NCI-H748 treated with DMSO at 0.1 percent for 48 hours (cell line): ENCODE data around the gene H3-3A.

Source experiments
- DNase-seq: peaks from one replicate; lab custom pipeline; 2025; lab: John Stamatoyannopoulos, UW

Gene H3-3A

DNA sequence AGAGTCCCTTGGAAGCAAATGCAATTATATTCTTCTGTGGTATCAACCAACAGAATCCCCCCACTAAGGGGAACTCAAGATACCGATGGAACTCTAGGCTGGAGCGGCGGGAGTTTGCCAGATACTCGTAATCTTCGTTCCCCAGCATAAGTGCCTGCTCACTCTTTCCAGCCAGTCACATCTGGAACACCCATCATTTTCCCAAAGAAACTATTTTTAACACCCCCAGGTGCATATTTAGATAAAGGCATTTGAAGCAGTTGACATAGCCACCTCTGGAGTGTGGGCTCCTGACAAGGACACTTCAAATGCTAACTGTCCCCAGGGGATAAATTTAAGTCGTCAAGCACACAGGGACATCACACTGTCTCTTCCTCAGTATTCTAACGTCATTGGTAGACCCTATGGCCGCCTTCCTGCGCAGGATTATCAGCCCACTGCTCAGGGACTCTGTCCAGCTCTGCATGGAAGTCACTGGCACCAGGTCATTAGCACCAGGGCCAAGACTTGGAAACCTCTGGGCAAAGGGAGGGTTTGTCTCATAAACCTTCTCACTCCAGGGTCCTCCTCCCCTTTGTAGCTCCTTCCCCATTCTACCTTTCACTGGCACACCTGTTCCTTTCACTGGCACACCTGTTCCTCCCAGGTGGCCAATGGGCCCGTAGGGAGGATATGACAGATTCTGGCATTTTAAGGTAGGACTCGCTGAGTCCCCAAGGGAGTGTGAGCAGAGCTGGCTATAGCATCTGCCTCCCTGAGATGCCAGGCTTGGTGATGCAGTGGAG, 48.8 kb downstream of the H3-3A start:
- no peak for DNase-seq

DNA sequence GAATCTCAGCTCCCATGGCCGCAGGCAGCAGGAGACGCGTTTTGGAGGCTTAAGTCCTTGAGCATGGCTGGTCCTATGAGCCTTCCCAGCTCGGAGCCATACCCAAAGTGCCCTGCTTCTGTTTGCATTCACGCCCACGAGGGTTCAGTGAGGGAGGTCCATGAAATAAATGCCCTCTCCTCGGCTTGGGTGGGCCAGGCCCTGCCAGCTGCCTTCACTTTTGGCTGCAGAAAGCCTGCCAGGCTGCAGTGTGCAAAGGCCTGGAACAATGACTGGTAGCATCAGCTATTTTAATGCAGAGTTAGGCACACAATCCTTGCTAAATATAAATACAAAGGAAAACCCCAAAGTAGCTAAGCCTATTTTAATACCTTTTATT, 49.4 kb downstream of the H3-3A start:
- DNase-seq, result no peak

DNA sequence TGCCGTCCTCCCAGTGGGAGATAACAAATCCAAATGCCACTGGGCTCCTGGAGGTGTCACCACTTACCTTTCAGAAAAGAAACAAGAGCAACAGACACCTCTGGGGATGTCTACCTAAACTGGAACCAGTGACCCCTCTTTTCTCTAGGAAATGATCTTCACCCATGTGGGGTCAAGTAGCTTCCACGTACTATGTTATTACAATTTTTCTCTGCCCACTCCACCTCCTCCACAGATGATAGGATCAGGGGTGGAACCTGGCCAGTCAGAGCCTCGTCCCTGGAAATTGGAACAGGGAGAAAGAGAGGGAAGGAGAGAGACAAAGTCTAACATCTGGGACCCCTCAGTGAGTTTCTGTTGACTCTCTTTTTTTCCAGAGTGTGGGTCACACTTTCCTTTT, 50.1 kb downstream of the H3-3A start:
- DNase-seq, result no peak

DNA sequence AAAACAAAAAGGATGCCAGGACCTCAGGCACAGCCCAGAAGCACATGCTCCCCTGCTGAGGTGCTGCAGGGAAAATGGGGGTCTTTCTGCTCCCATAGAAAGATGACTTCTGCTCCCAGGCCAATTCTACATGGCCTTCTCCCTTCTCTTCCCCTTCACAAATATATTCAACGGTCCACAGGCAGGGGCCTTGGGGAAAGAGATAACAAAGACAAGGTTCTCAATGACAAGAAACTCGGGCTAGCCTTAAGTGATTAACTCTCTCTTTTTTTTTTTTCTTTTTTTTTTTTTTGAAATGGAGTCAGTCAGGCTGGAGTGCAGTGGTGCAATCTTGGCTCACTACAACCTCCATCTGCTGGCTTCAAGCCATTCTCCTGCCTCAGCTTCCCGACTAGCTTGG, 54.2 kb downstream of the H3-3A start:
- DNase-seq, result no peak

- no peak for DNase-seq
Observed at GRCh38 chr1:226117330-226117729, 54.8 kb downstream of the H3-3A start.

- no peak for DNase-seq
Observed at GRCh38 chr1:226118357-226118756, 55.8 kb downstream of the H3-3A start.

- DNase-seq, result no peak
Observed at GRCh38 chr1:226119169-226119568, 56.7 kb downstream of the H3-3A start.

GRCh38 chr1:226120398-226120797, 57.9 kb downstream of the H3-3A start:
- no peak for DNase-seq

DNA sequence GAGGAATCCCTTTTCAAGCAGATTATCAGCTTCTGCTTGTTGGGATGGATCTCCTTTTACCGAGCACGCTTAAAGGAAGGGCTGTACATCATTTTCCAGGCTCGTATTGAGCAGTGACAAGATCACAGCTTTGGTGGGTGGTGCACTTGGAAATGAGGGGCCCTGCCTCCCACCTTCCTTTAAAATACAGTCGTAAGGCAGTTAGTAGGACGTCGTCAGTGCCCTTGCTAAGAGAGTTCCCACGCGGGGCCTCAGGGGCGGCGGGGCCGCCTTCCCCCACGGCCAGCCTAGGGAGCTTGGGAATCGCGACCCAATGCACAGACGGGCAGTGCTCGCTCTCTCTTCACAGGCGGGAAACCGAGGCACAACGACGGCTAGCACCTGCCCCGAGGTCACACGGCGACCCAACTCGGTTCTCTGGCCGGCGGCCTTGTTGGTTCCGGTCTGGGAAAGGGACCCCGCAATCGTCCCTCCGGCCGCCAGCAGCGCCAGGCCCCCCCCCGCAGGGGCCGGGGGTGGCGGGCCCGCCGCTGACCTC, 58.6 kb downstream of the H3-3A start:
- no peak for DNase-seq
